Activated CD8-positive, alpha-beta memory T cell treated with anti-CD3 and anti-CD28 coated beads for 36 hours (primary cell): ENCODE measurements around the gene RAB20. TPM values are rescaled to one million over a fixed set of nuclear protein-coding genes. Genes with fewer than 3 reads are reported as not detected.

ENCODE experiments used
- CTCF ChIA-PET: fragments of 350-600 bp; sonication (Branson Sonifier 250); formaldehyde crosslinking; loops from one replicate; lab custom pipeline; 2021; ENCODE audit warnings: antibody characterized with exemption; lab: Charles Lee
- POLR2A ChIA-PET: fragments of 350-600 bp; sonication (Branson Sonifier 250); formaldehyde crosslinking; loops from one replicate; lab custom pipeline; 2021; ENCODE audit warnings: antibody characterized with exemption; lab: Charles Lee
- total RNA-seq, 2 experiments: library from RNA; stranded (reverse); gene quantifications; one replicate each; pipeline ENCODE4 v1.2.3, GENCODE V29; 2021

RAB20 gene
- total RNA-seq, 2 experiments from 2014 or later: 2.3 TPM

GRCh38 chr13:110519046-110519445 is 42.5 kb downstream of the RAB20 start:
- CTCF ChIA-PET: no interaction called here
- POLR2A ChIA-PET: no interaction called here

DNA sequence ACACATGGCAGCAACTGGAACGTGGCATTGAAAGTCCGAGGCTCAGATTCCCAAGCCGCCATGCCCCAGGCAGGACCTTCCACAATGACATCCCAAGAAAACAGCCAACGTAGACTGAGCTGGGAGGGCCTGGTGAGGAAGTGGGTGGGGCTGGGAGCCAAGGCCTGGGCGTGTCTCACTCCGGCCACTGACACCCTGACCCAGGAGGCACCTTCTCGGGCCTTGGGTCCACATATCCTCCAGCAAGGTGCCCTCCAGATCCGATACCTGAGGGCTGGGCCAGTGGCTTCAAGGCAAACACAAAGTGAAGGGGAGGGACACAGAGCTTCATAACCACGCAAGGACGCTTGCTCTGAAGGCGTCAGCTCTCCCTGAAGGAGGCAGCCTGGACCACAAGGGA is 43.0 kb downstream of the RAB20 start:
- ChIA-PET CTCF (no interaction called here), POLR2A (no interaction called here)

GRCh38 chr13:110518226-110518525 is 43.3 kb downstream of the RAB20 start:
- ChIA-PET POLR2A (no interaction called here), CTCF (no interaction called here)

DNA sequence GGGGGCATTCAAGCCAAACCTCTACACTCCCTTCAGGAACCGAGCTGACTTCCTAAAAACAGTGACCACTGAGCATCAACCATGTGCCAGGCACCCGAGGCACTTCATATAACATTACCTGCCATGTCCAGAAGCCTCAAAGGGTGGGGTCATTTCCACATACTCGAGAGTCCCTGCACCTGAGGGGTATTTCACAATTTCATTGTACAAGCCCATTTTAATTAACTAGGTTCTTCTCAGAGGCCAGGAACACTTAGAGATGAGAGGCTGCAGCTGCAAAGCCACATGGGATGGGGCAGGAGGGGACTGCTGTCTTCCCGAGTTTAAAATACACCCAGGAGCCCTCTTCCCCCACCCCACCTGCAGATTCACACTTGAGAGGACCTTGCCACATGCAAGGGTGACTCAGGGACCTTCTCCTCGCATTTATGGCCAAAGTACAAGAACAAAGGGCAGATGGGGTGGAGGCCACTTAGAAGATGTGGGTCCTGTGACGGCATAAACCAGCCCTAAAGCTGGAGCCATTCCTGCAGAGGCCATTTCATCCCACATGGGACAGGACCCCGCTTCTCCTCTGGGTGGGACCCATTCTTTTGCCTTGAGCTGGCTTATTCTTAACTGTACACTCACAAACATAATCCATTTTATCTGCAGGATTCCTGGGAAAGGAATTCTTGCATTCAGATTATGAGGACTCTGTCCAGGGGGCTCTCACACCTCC is 43.9 kb downstream of the RAB20 start:
- CTCF ChIA-PET: no interaction called here
- POLR2A ChIA-PET: no interaction called here

DNA sequence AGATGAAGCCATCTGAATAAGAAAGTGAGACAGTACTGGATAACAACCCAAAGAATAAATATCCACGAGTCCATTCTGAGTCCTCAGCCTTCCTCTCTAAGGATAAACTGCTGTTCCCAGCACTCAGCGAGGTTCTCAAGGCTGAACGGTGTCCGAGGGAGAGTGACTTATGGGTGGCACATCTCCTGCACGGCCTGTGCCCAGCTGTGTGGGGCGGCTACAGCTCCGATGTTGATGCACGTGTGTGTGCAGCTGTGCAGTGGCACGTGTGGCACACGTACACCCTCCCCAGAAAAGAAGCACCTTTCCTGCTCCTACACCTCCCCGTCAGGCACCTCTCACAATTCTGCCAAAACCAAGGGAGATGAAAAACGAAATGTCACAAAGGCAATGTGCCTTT is 45.0 kb downstream of the RAB20 start:
- CTCF ChIA-PET: no interaction called here
- POLR2A ChIA-PET: no interaction called here

- CTCF ChIA-PET: no interaction called here
- POLR2A ChIA-PET: no interaction called here
Measured at GRCh38 chr13:110512198-110512740, 49.3 kb downstream of the RAB20 start.

- ChIA-PET POLR2A (no interaction called here), CTCF (no interaction called here)
Measured at GRCh38 chr13:110511509-110512181, 49.9 kb downstream of the RAB20 start.

DNA sequence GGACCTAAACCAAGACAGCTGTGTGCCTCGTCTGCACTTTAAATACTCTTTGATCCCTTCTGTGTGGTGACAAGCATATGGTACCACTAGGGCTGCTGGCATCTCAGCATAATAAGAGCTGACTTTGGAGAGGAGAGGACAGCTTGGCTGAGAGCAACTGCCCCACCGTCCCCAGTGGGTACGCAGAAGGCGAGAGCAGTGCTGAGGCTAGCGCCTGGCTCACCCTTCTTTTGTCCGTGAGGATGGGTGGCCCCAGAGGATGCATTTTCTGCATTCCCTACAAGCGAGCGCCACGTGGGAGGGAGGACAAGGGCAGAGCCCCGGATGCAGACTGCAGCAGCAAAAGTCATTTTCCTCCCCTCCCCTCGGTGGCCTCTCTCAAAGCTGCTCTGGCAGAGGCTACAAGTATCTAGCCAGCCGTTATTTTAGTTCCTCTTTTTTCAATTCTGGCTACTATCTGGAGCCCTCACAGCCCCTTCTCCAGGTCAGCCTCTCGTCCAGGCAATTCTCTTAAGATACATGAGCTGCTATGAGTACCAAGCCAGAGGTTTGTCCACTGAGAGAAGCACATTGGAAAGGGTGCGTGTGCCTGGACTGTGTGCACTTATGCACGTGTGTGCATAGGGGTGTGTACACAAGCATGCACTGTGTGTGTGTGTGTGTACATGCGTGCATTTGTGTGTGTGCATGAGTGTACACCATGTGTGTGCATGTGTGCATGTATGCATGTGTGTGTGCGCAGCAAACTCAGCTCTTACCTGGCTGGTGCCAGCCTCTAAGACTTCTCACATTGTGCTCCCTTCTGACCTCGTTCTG is 51.3 kb downstream of the RAB20 start:
- ChIA-PET POLR2A (no interaction called here), CTCF (no interaction called here)

- ChIA-PET CTCF (interaction anchor here (0.7 kb wide), 1 partner anchor 100 kb away, joined by 3 read pairs; no protein-coding TSS in a partner anchor), POLR2A (no interaction called here)
Measured at GRCh38 chr13:110509478-110509926, 52.0 kb downstream of the RAB20 start.

DNA sequence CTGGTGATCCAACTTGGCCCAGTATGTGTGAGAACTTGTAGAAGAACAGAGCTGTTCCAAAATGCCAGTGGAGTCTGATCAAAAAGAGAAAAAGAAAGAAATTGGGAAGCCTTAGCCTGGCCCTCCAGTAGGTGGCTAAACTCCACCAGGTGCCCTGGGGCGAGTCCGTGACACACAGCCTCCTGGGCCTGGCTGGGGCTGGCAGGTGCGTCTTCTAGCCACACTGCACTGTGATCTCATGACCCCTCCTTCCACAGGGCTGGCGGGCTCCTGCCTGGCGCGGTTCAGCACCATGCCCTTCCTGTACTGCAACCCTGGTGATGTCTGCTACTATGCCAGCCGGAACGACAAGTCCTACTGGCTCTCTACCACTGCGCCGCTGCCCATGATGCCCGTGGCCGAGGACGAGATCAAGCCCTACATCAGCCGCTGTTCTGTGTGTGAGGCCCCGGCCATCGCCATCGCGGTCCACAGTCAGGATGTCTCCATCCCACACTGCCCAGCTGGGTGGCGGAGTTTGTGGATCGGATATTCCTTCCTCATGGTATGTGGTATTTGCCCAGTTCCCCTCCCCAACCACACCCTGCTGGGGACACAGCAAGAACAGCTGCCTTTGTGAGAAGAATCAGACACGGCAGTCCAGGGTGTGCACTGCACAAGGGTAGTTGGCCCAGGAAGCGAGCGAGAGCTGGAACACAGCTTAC is 53.7 kb downstream of the RAB20 start:
- CTCF ChIA-PET: interaction anchor here (0.6 kb wide), 1 partner anchor 95 kb away, joined by 3 read pairs; no protein-coding TSS in a partner anchor
- POLR2A ChIA-PET: no interaction called here

DNA sequence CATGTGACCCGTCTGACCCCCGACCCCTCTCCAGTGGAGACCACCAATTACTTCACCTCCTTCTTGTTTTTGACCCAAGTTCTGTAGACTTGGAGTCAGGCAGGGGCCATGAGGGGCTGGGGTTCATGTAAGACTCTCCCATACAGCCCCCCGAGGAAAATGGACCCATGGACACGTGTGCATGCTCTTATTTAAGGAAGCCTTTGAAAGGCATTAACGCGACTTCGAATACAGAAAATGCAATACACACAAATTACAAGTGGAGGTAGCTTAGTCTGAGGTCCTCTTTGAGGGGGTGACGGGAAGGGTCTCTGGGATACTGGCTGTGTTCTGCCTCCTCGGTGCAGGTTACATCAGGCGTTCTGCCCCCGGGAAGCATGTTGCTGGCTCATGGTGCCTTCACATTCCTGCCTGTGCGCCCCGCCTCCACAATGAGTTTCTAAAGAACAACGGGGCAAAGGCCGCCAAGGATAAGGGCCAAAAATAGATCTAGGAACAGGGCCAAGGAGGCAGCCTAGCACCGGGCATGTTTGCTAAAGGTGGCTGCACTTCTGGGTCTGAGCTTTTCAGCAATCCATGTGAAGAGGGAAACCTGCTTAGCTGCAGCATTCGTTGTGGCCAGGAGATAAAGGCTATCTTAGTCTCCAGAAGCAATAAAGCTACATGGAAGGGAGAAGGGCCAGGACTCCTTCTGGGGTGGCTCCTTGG is 54.5 kb downstream of the RAB20 start:
- ChIA-PET CTCF (no interaction called here), POLR2A (no interaction called here)

DNA sequence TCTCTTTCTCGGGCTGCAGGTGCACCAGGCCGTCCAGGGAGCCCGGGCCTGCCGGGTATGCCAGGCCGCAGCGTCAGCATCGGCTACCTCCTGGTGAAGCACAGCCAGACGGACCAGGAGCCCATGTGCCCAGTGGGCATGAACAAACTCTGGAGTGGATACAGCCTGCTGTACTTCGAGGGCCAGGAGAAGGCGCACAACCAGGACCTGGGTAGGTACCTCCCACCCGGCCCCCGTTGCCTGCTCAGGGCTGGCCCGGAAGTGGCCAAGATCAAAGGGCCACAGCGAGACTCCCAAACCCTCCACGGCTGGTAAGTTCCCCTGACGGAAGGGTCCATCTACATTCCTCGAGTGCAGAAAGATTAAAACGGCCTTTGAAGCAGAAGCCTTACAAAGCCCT is 55.1 kb downstream of the RAB20 start:
- CTCF ChIA-PET: no interaction called here
- POLR2A ChIA-PET: no interaction called here

DNA sequence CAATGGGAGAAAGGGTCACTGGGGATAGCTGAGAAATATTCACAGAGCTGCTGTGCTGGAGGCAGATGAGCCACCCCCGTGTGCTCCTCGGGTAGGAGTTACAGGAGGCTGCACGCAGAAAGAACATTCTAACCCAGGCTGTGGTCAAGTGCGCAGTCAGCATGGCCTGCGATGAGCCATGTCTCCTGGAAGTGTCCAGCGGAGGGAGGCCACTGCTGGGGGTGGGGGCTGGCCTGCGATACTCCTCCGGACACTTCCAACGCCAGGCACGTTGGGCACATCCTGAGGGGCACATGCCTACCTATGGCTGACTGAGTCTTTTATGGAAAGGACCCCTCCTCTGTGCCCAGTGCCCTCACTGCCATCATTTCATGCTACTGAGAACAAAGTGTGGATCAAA is 55.9 kb downstream of the RAB20 start:
- ChIA-PET CTCF (no interaction called here), POLR2A (no interaction called here)

GRCh38 chr13:110503979-110504499 is 57.5 kb downstream of the RAB20 start:
- ChIA-PET CTCF (no interaction called here), POLR2A (no interaction called here)

DNA sequence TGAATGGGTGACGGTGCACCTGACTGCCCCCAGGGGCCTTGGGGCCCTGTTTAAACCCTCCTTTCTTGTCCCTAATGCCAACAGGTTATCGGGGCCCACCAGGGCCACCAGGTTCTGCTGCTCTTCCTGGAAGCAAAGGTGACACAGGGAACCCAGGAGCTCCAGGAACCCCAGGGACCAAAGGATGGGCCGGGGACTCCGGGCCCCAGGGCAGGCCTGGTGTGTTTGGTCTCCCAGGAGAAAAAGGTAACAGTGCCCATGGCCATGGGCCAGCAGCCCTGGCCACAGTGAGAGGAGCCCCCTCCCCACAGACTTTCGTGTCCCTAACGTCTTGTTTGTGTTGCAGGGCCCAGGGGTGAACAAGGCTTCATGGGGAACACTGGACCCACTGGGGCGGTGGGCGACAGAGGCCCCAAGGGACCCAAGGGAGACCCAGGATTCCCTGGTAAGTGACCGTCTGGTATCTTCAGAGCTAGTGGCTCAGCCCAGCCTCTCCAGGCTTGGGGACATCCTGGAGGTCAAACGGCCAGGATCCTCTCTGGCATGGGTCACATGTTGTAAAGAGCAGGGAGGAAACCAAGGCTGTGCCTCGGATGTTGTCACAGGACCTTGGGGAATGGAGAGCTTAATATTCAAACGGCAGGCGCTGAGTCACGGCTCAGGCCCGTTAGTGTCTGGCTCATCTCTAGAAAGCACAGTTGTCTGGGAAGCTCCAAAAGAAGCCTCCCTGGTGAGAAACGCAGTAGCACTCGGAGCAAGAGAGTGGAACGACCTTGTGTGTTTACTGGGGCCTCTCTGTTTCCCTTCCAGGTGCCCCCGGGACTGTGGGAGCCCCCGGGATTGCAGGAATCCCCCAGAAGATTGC is 58.3 kb downstream of the RAB20 start:
- CTCF ChIA-PET: no interaction called here

DNA sequence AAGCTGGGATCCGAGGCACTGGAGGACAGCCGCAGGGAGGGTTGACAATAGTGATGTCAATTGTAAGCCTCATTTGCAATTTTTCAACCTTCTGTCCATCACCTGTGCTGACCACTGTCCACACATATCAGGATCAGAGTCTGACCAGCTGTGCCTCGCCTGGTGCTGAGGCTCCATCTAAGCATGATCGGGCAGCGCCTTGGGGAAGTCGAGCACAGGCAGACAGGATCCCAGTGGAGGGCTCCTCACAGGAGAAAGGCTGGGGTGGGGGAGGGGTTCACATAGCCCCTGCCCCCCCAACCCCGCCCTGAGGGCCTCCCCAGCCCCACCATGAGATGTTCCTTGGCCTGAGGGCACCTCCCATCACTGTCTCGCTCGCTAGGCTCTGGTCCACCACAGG is 60.3 kb downstream of the RAB20 start:
- CTCF ChIA-PET: no interaction called here
- POLR2A ChIA-PET: no interaction called here

More for the DNA sequence above, 58.3 kb downstream of the RAB20 start:
- POLR2A ChIA-PET: interaction anchor here (0.6 kb wide), 1 partner anchor 815 kb away, joined by 3 read pairs; no protein-coding TSS in a partner anchor

- POLR2A ChIA-PET: no interaction called here
- CTCF ChIA-PET: no interaction called here
Measured at GRCh38 chr13:110500341-110500740, 61.2 kb downstream of the RAB20 start.
